OCI-LY1 (cell line): ENCODE data around the gene ARHGAP22.

Experiments used
- H2AFZ ChIP-seq: fragments of 200-600 bp; sonication (generic), shearing (Covaris generic); 2 replicates; pipeline ENCODE4 v1.6.0; 2014; ENCODE audit warnings: antibody characterized with exemption, mild to moderate bottlenecking, low read length
- H3F3A ChIP-seq: fragments of 200-600 bp; sonication (generic), shearing (Covaris generic); 2 replicates; pipeline ENCODE4 v1.6.0; 2014; ENCODE audit warnings: mild to moderate bottlenecking, antibody characterized with exemption, low read length, moderate library complexity; ENCODE audit not compliant: insufficient read depth
- H3K27ac ChIP-seq: fragments of 200-600 bp; sonication (generic); 2 replicates; pipeline ENCODE4 v1.5.1; 2014; ENCODE audit warnings: low read length, mixed run types, mild to moderate bottlenecking, low read depth; ENCODE audit not compliant: poor library complexity, severe bottlenecking
- H3K27me3 ChIP-seq: fragments of 200-600 bp; sonication (generic); 2 replicates; pipeline ENCODE4 v1.6.0; 2014; ENCODE audit warnings: antibody characterized with exemption, mild to moderate bottlenecking, low read length, moderate library complexity; ENCODE audit not compliant: insufficient read depth
- H3K36me3 ChIP-seq: fragments of 200-600 bp; sonication (generic); 2 replicates; pipeline ENCODE4 v1.6.1; 2014; ENCODE audit warnings: mild to moderate bottlenecking, antibody characterized with exemption, low read length, moderate library complexity, mixed read lengths; ENCODE audit not compliant: insufficient read depth
- H3K4me1 ChIP-seq: fragments of 200-600 bp; sonication (generic); 2 replicates; pipeline ENCODE4 v1.5.1; 2014; ENCODE audit warnings: mild to moderate bottlenecking, low read length, moderate library complexity; ENCODE audit not compliant: insufficient read depth, severe bottlenecking
- H3K4me2 ChIP-seq: fragments of 200-600 bp; sonication (generic), shearing (Covaris generic); 2 replicates; pipeline ENCODE4 v1.6.1; 2014; ENCODE audit warnings: low read length
- H3K4me3 ChIP-seq: fragments of 200-600 bp; sonication (generic); 2 replicates; pipeline ENCODE4 v1.5.1; 2014; ENCODE audit warnings: low read length, low read depth, mild to moderate bottlenecking, mixed read lengths; ENCODE audit not compliant: poor library complexity, severe bottlenecking
- H3K79me2 ChIP-seq: fragments of 200-600 bp; shearing (Covaris generic); 2 replicates; pipeline ENCODE4 v1.6.1; 2016; ENCODE audit warnings: mixed run types, low read length, mixed read lengths; ENCODE audit not compliant: insufficient read depth
- H3K9ac ChIP-seq: fragments of 200-600 bp; sonication (generic), shearing (Covaris generic); 2 replicates; pipeline ENCODE4 v1.6.1; 2014; ENCODE audit warnings: mild to moderate bottlenecking, low read length, mixed read lengths
- H3K9me2 ChIP-seq: fragments of 200-600 bp; sonication (generic), shearing (Covaris generic); 2 replicates; pipeline ENCODE4 v1.6.1; 2014; ENCODE audit warnings: low read depth, mild to moderate bottlenecking, low read length, mixed read lengths
- H3K9me3 ChIP-seq: fragments of 200-600 bp; shearing (Covaris generic); 2 replicates; pipeline ENCODE4 v1.6.1; 2014; ENCODE audit warnings: low read length, mixed read lengths
- H4K20me1 ChIP-seq: fragments of 200-600 bp; sonication (generic), shearing (Covaris generic); 2 replicates; pipeline ENCODE4 v1.6.0; 2016; ENCODE audit warnings: mild to moderate bottlenecking, low read length; ENCODE audit not compliant: insufficient read depth
- CTCF ChIP-seq: fragments of 200-600 bp; sonication (generic), shearing (Covaris generic); IDR thresholded peaks from 2 replicates; pipeline ENCODE4 v1.5.1; 2017; ENCODE audit warnings: mild to moderate bottlenecking, antibody characterized with exemption, low read length, moderate library complexity, mixed read lengths
- EZH2 ChIP-seq: fragments of 200-600 bp; sonication (generic), shearing (Covaris generic); IDR thresholded peaks from 2 replicates; pipeline ENCODE4 v1.8.0; 2017; ENCODE audit warnings: borderline replicate concordance, mixed run types, mild to moderate bottlenecking, antibody characterized with exemption, low read length, moderate library complexity, mixed read lengths

Gene ARHGAP22

GRCh38 chr10:48549236-48549635, 55.6 kb downstream of the ARHGAP22 start:
- 0 out of 2 replicates have a peak, but pooled peaks cover 3% of the 10 kb centered on the region for H3K27me3 ChIP-seq
- no peak for TF ChIP-seq EZH2
- TF ChIP-seq CTCF: no peak
- H3K4me3 ChIP-seq: no peak overlapping the region
- no peak overlapping the region for H3K4me2 ChIP-seq
- H3K9ac ChIP-seq: no peak overlapping the region
- H3F3A ChIP-seq: no peaks in the 10 kb centered on the region
- no peaks in the 10 kb centered on the region for H3K36me3 ChIP-seq
- no peaks in the 10 kb centered on the region for H4K20me1 ChIP-seq
- no peaks in the 10 kb centered on the region for H3K9me3 ChIP-seq
- H3K79me2 ChIP-seq: no peaks in the 10 kb centered on the region
- H3K4me1 ChIP-seq: no peaks in the 10 kb centered on the region
- no peak overlapping the region for H2AFZ ChIP-seq
- no peak overlapping the region for H3K27ac ChIP-seq
- no peaks in the 10 kb centered on the region for H3K9me2 ChIP-seq

GRCh38 chr10:48548531-48549135, 56.2 kb downstream of the ARHGAP22 start:
- no peak overlapping the region for H3K9ac ChIP-seq
- no peaks in the 10 kb centered on the region for H3F3A ChIP-seq
- no peak overlapping the region for H3K4me2 ChIP-seq
- H3K36me3 ChIP-seq: no peaks in the 10 kb centered on the region
- no peak overlapping the region for H3K4me3 ChIP-seq
- H3K79me2 ChIP-seq: no peaks in the 10 kb centered on the region
- no peaks in the 10 kb centered on the region for H3K9me2 ChIP-seq
- H4K20me1 ChIP-seq: no peaks in the 10 kb centered on the region
- 0 out of 2 replicates have a peak, but pooled peaks cover 3% of the 10 kb centered on the region for H3K27me3 ChIP-seq
- TF ChIP-seq EZH2 (no peak), CTCF (no peak)
- H3K4me1 ChIP-seq: no peaks in the 10 kb centered on the region
- H3K27ac ChIP-seq: no peak overlapping the region
- no peak overlapping the region for H2AFZ ChIP-seq
- no peaks in the 10 kb centered on the region for H3K9me3 ChIP-seq

- H3K79me2 ChIP-seq: no peaks in the 10 kb centered on the region
- no peak overlapping the region for H3K9ac ChIP-seq
- no peaks in the 10 kb centered on the region for H3F3A ChIP-seq
- H3K4me3 ChIP-seq: no peak overlapping the region
- H3K4me2 ChIP-seq: no peak overlapping the region
- H4K20me1 ChIP-seq: no peaks in the 10 kb centered on the region
- H3K36me3 ChIP-seq: no peaks in the 10 kb centered on the region
- TF ChIP-seq EZH2: no peak
- no peak for TF ChIP-seq CTCF
- H3K27me3 ChIP-seq: 0 out of 2 replicates have a peak, but pooled peaks cover 3% of the 10 kb centered on the region
- no peak overlapping the region for H2AFZ ChIP-seq
- H3K4me1 ChIP-seq: no peaks in the 10 kb centered on the region
- no peak overlapping the region for H3K27ac ChIP-seq
- no peaks in the 10 kb centered on the region for H3K9me2 ChIP-seq
- H3K9me3 ChIP-seq: no peaks in the 10 kb centered on the region
Observed at GRCh38 chr10:48547981-48548380, 56.9 kb downstream of the ARHGAP22 start.
